ENCODE results near the gene ACOT8. TPM values are rescaled to one million over a fixed set of nuclear protein-coding genes. Genes with fewer than 3 reads are reported as not detected.

ACOT8 gene
- total and polyA plus RNA-seq, 12 donors, result 21.3 to 46.6 (median 28.1) TPM

GRCh38 chr20:45823949-45824835, 33.0 kb downstream of the ACOT8 start:
- peaks cover 4 to 40% (median 26%) of the 10 kb centered on the region in 9 donors for H3K4me1 ChIP-seq
- TF ChIP-seq CTCF (IDR thresholded peaks at IDR 0.05), result peak; percentile 5 to 61 (median 49)
- H3K4me3 ChIP-seq, result peak overlapping the region in 5 of 10 donors; percentile 3 to 30 (median 28)
- intact Hi-C loops (cut with DNase I), result loop anchor here in 5 of 10 donors (5.0 to 10.0 kb wide), 3 partner anchors 111 to 141 kb away; partner anchors contain the start of gene PCIF1 (in 1 of the 5)
- DNase-seq (peak in 1 of 2 donors; percentile 60), ATAC-seq (peak; percentile 57 to 76 (median 67))
- no peaks in the 10 kb centered on the region for H3K9me3 ChIP-seq
- 14 to 16% methylated on average over 57 of the region's 57 CpGs for WGBS, 2 donors
- H3K36me3 ChIP-seq, result no peaks in the 10 kb centered on the region
- H3K27ac ChIP-seq, result no peak overlapping the region
- peaks cover 3 to 53% (median 35%) of the 10 kb centered on the region in 7 donors for H3K27me3 ChIP-seq

GRCh38 chr20:45822857-45823256, 34.3 kb downstream of the ACOT8 start:
- intact Hi-C loops (cut with DNase I), result loop anchor here in 5 of 10 donors (5.0 to 10.0 kb wide), 3 partner anchors 112 to 142 kb away; partner anchors contain the start of gene PCIF1 (in 1 of the 5)
- WGBS, 2 donors, result 3 to 6% methylated on average over 24 of the region's 24 CpGs
- no peak overlapping the region for H3K27ac ChIP-seq
- H3K27me3 ChIP-seq, result peaks cover 3 to 53% (median 35%) of the 10 kb centered on the region in 7 donors
- H3K36me3 ChIP-seq, result no peaks in the 10 kb centered on the region
- H3K4me3 ChIP-seq, result peak overlapping the region in 3 of 10 donors; percentile 13 to 37 (median 18)
- no peak for TF ChIP-seq CTCF (IDR thresholded peaks at IDR 0.05)
- ATAC-seq (peak; percentile 19 to 36 (median 24)), DNase-seq (no peak)
- H3K4me1 ChIP-seq, result peaks cover 4 to 37% (median 26%) of the 10 kb centered on the region in 9 donors
- H3K9me3 ChIP-seq, result no peaks in the 10 kb centered on the region

GRCh38 chr20:45821947-45822346, 35.2 kb downstream of the ACOT8 start:
- DNase-seq, result no peak
- TF ChIP-seq CTCF (IDR thresholded peaks at IDR 0.05), result no peak
- Histone ChIP-seq H3K9me3 (no peaks in the 10 kb centered on the region), H3K4me3 (no peak overlapping the region), H3K36me3 (no peaks in the 10 kb centered on the region), H3K4me1 (peaks cover 4 to 42% (median 26%) of the 10 kb centered on the region in 9 donors), H3K27me3 (peaks cover 3 to 53% (median 35%) of the 10 kb centered on the region in 7 donors), H3K27ac (no peak overlapping the region)
- ATAC-seq, result no peak
- 79 to 80% methylated on average over 2 of the region's 2 CpGs for WGBS, 2 donors
- intact Hi-C loops (cut with DNase I), result loop anchor here in 5 of 10 donors (5.0 to 10.0 kb wide), 3 partner anchors 113 to 143 kb away; partner anchors contain the start of gene PCIF1 (in 1 of the 5)

GRCh38 chr20:45819466-45819865, 37.7 kb downstream of the ACOT8 start:
- Histone ChIP-seq H3K9me3 (no peaks in the 10 kb centered on the region), H3K4me1 (peaks cover 4 to 30% (median 16%) of the 10 kb centered on the region in 9 donors), H3K27me3 (peaks cover 3 to 49% (median 35%) of the 10 kb centered on the region in 7 donors), H3K36me3 (peaks cover 0 to 7% (median 0%) of the 10 kb centered on the region in 9 donors), H3K27ac (no peak overlapping the region), H3K4me3 (no peak overlapping the region)
- intact Hi-C loops (cut with DNase I), result no loop called here
- no peak for TF ChIP-seq CTCF (IDR thresholded peaks at IDR 0.05)
- WGBS, 2 donors, result 96 to 98% methylated on average over 4 of the region's 4 CpGs
- ATAC-seq (no peak), DNase-seq (no peak)

Measured in heart right ventricle (tissue), 16 donors.